Activated T-helper 2 cell treated with anti-CD3 and anti-CD28 coated beads, Interferon-gamma antibody, Interleukin-2, Interleukin-4, amounts not matched to agents 10 μg/mL and 5 μg/mL and 100 μg/mL, durations not matched to agents 14 hours and 24 hours and 36 hours (primary cell): ENCODE data around the gene SYT10. TPM values are rescaled to one million over a fixed set of nuclear protein-coding genes. Genes with fewer than 3 reads are reported as not detected.

Experiments
- DNase-seq: peaks from one replicate; pipeline ENCODE4 v3.0.0; 2021; ENCODE audit warnings: low spot score
- H3K27ac Mint-ChIP-seq: one replicate; pipeline ENCODE4 v1.8.0; 2021; ENCODE audit warnings: mixed read lengths
- H3K27me3 Mint-ChIP-seq: one replicate; pipeline ENCODE4 v1.8.0; 2021; ENCODE audit warnings: low read depth, mixed read lengths
- H3K36me3 Mint-ChIP-seq: one replicate; pipeline ENCODE4 v1.8.0; 2021; ENCODE audit warnings: low read depth, mixed read lengths
- H3K4me1 Mint-ChIP-seq: one replicate; pipeline ENCODE4 v1.8.0; 2021; ENCODE audit warnings: low read depth, mixed read lengths
- H3K4me3 Mint-ChIP-seq: one replicate; pipeline ENCODE4 v1.8.0; 2021; ENCODE audit warnings: low read depth, mild to moderate bottlenecking, moderate library complexity, mixed read lengths
- H3K9me3 Mint-ChIP-seq: one replicate; pipeline ENCODE4 v1.8.0; 2021; ENCODE audit warnings: mixed read lengths
- intact Hi-C: fragments of 100-400 bp; cut with micrococcal nuclease; formaldehyde crosslinking; loops from one replicate; pipeline ENCODE4 v1.15.1; 2023
- total RNA-seq: library from RNA; stranded (reverse); gene quantifications from 2 replicates; pipeline ENCODE4 v1.2.3, GENCODE V29; 2022

The SYT10 gene
- total RNA-seq, result not detected in 2 replicates

GRCh38 chr12:33439587-33440011 is at the start of gene SYT10:
Gene SYT10, minus strand, starts transcription at chr12:33439819. Its CDS starts 297 bp downstream, at chr12:33439522.
- peaks cover 2% of the 10 kb centered on the region for H3K4me1 Mint-ChIP-seq
- no peaks in the 10 kb centered on the region for H3K36me3 Mint-ChIP-seq
- peaks cover 26% of the 10 kb centered on the region for H3K27me3 Mint-ChIP-seq
- no peaks in the 10 kb centered on the region for H3K9me3 Mint-ChIP-seq
- DNase-seq, result no peak
- H3K4me3 Mint-ChIP-seq, result peak within 1 kb of the TSS; percentile 68
- no peak within 1 kb of the TSS for H3K27ac Mint-ChIP-seq
- intact Hi-C loops, result no loop called here

- H3K9me3 Mint-ChIP-seq, result peaks cover 15% of the 10 kb centered on the region
- DNase-seq, result no peak
These were observed 48.4 kb upstream of the SYT10 start for GRCh38 chr12:33488036-33488435.

GRCh38 chr12:33486058-33486457 is 46.4 kb upstream of the SYT10 start:
- DNase-seq, result no peak
- intact Hi-C loops, result no loop called here
- H3K27ac Mint-ChIP-seq, result no peak overlapping the region
- no peaks in the 10 kb centered on the region for H3K4me1 Mint-ChIP-seq
- peaks cover 6% of the 10 kb centered on the region for H3K9me3 Mint-ChIP-seq
- H3K27me3 Mint-ChIP-seq, result no peaks in the 10 kb centered on the region
- H3K36me3 Mint-ChIP-seq, result no peaks in the 10 kb centered on the region
- no peak overlapping the region for H3K4me3 Mint-ChIP-seq

More at GRCh38 chr12:33488036-33488435, 48.4 kb upstream of the SYT10 start:
- Mint-ChIP-seq H3K27ac (no peak overlapping the region), H3K36me3 (no peaks in the 10 kb centered on the region), H3K4me3 (no peak overlapping the region), H3K4me1 (no peaks in the 10 kb centered on the region), H3K27me3 (no peaks in the 10 kb centered on the region)
- intact Hi-C loops, result no loop called here

- H3K4me3 Mint-ChIP-seq, result no peak overlapping the region
- H3K27me3 Mint-ChIP-seq, result no peaks in the 10 kb centered on the region
- H3K27ac Mint-ChIP-seq, result no peak overlapping the region
- intact Hi-C loops, result no loop called here
- no peaks in the 10 kb centered on the region for H3K4me1 Mint-ChIP-seq
- no peak for DNase-seq
- H3K36me3 Mint-ChIP-seq, result no peaks in the 10 kb centered on the region
- no peaks in the 10 kb centered on the region for H3K9me3 Mint-ChIP-seq
These were observed 44.5 kb upstream of the SYT10 start for GRCh38 chr12:33484161-33484560.

GRCh38 chr12:33480366-33480765 is 40.7 kb upstream of the SYT10 start:
- Mint-ChIP-seq H3K9me3 (peaks cover 6% of the 10 kb centered on the region), H3K27ac (no peak overlapping the region), H3K27me3 (no peaks in the 10 kb centered on the region), H3K36me3 (no peaks in the 10 kb centered on the region), H3K4me1 (no peaks in the 10 kb centered on the region), H3K4me3 (no peak overlapping the region)
- intact Hi-C loops, result no loop called here
- no peak for DNase-seq

GRCh38 chr12:33476058-33476457 is 36.4 kb upstream of the SYT10 start:
- DNase-seq, result no peak
- no peaks in the 10 kb centered on the region for H3K4me1 Mint-ChIP-seq
- intact Hi-C loops, result no loop called here
- no peaks in the 10 kb centered on the region for H3K27me3 Mint-ChIP-seq
- no peak overlapping the region for H3K4me3 Mint-ChIP-seq
- H3K9me3 Mint-ChIP-seq, result peaks cover 6% of the 10 kb centered on the region
- no peak overlapping the region for H3K27ac Mint-ChIP-seq
- no peaks in the 10 kb centered on the region for H3K36me3 Mint-ChIP-seq

- no peak for DNase-seq
- Mint-ChIP-seq H3K27me3 (no peaks in the 10 kb centered on the region), H3K36me3 (no peaks in the 10 kb centered on the region), H3K9me3 (peaks cover under 1% of the 10 kb centered on the region), H3K4me3 (no peak overlapping the region), H3K27ac (no peak overlapping the region), H3K4me1 (no peaks in the 10 kb centered on the region)
- intact Hi-C loops, result no loop called here
These were observed 32.7 kb upstream of the SYT10 start for GRCh38 chr12:33472299-33472698.

- intact Hi-C loops, result no loop called here
- Mint-ChIP-seq H3K27ac (no peak overlapping the region), H3K36me3 (no peaks in the 10 kb centered on the region), H3K4me1 (no peaks in the 10 kb centered on the region), H3K4me3 (no peak overlapping the region), H3K27me3 (no peaks in the 10 kb centered on the region), H3K9me3 (no peaks in the 10 kb centered on the region)
- DNase-seq, result no peak
These were observed 15.5 kb upstream of the SYT10 start for GRCh38 chr12:33455096-33455495.

- DNase-seq, result no peak
- Mint-ChIP-seq H3K4me1 (no peaks in the 10 kb centered on the region), H3K27ac (no peak overlapping the region), H3K36me3 (no peaks in the 10 kb centered on the region), H3K27me3 (no peaks in the 10 kb centered on the region), H3K9me3 (no peaks in the 10 kb centered on the region), H3K4me3 (no peak overlapping the region)
- intact Hi-C loops, result no loop called here
These were observed 10.9 kb upstream of the SYT10 start for GRCh38 chr12:33450480-33450879.

- H3K9me3 Mint-ChIP-seq, result no peaks in the 10 kb centered on the region
- H3K27me3 Mint-ChIP-seq, result peaks cover 26% of the 10 kb centered on the region
- no peaks in the 10 kb centered on the region for H3K36me3 Mint-ChIP-seq
- no peak overlapping the region for H3K27ac Mint-ChIP-seq
- intact Hi-C loops, result no loop called here
- DNase-seq, result no peak
- H3K4me3 Mint-ChIP-seq, result peak overlapping the region; percentile 7
- peaks cover 2% of the 10 kb centered on the region for H3K4me1 Mint-ChIP-seq
These were observed 858 bp upstream of the SYT10 start for GRCh38 chr12:33440477-33440876.

GRCh38 chr12:33438851-33439586 is 600 bp downstream of the SYT10 start:
- Mint-ChIP-seq H3K36me3 (no peaks in the 10 kb centered on the region), H3K9me3 (no peaks in the 10 kb centered on the region), H3K4me3 (peak overlapping the region; percentile 68), H3K27me3 (peaks cover 26% of the 10 kb centered on the region), H3K27ac (no peak overlapping the region), H3K4me1 (peaks cover 2% of the 10 kb centered on the region)
- no peak for DNase-seq
- intact Hi-C loops, result no loop called here

- Mint-ChIP-seq H3K4me1 (peaks cover 2% of the 10 kb centered on the region), H3K27me3 (peaks cover 26% of the 10 kb centered on the region), H3K27ac (no peak overlapping the region), H3K9me3 (no peaks in the 10 kb centered on the region), H3K4me3 (no peak overlapping the region), H3K36me3 (no peaks in the 10 kb centered on the region)
- intact Hi-C loops, result no loop called here
- DNase-seq, result no peak
These were observed 1.4 kb downstream of the SYT10 start for GRCh38 chr12:33438025-33438772.

GRCh38 chr12:33437598-33437997 is 2.0 kb downstream of the SYT10 start:
- Mint-ChIP-seq H3K36me3 (no peaks in the 10 kb centered on the region), H3K27ac (no peak overlapping the region), H3K4me3 (no peak overlapping the region), H3K27me3 (peaks cover 26% of the 10 kb centered on the region), H3K9me3 (no peaks in the 10 kb centered on the region), H3K4me1 (peaks cover 2% of the 10 kb centered on the region)
- intact Hi-C loops, result no loop called here
- no peak for DNase-seq
